Activated naive CD4-positive, alpha-beta T cell treated with anti-CD3 and anti-CD28 coated beads for 36 hours (primary cell): ENCODE measurements around the gene SPDYE2. TPM values are rescaled to one million over a fixed set of nuclear protein-coding genes. Genes with fewer than 3 reads are reported as not detected.
"Not testable (repeated sequence)": the region's sequence is repeated elsewhere in the genome, so short reads cannot be mapped to it uniquely, and the experiment has no call there.

Experiments
- CTCF ChIA-PET: fragments of 350-600 bp; sonication (Branson Sonifier 250); formaldehyde crosslinking; loops from one replicate; lab custom pipeline; 2021; ENCODE audit warnings: antibody characterized with exemption; lab: Charles Lee
- DNase-seq: peaks from one replicate; pipeline ENCODE4 v3.0.0-alpha.2; 2020
- H3K27ac Mint-ChIP-seq: one replicate; pipeline ENCODE4 v1.8.0; 2021; ENCODE audit warnings: mild to moderate bottlenecking, mixed read lengths
- H3K27me3 Mint-ChIP-seq: one replicate; pipeline ENCODE4 v1.8.0; 2021; ENCODE audit warnings: low read depth, mixed read lengths
- H3K36me3 Mint-ChIP-seq: one replicate; pipeline ENCODE4 v1.8.0; 2021; ENCODE audit warnings: low read depth, mixed read lengths
- H3K4me1 Mint-ChIP-seq: one replicate; pipeline ENCODE4 v1.8.0; 2021; ENCODE audit warnings: low read depth, mixed read lengths
- H3K4me3 Mint-ChIP-seq: one replicate; pipeline ENCODE4 v1.8.0; 2021; ENCODE audit warnings: mild to moderate bottlenecking, moderate library complexity, mixed read lengths
- H3K9me3 Mint-ChIP-seq: one replicate; pipeline ENCODE4 v1.8.0; 2021; ENCODE audit warnings: mixed read lengths
- intact Hi-C: fragments of 100-400 bp; cut with micrococcal nuclease; formaldehyde crosslinking; loops from one replicate; pipeline ENCODE4 v1.15.1; 2023
- total RNA-seq, 2 experiments: library from RNA; stranded (reverse); gene quantifications; one replicate each; pipeline ENCODE4 v1.2.3, GENCODE V29; 2021

Gene SPDYE2, protein sequence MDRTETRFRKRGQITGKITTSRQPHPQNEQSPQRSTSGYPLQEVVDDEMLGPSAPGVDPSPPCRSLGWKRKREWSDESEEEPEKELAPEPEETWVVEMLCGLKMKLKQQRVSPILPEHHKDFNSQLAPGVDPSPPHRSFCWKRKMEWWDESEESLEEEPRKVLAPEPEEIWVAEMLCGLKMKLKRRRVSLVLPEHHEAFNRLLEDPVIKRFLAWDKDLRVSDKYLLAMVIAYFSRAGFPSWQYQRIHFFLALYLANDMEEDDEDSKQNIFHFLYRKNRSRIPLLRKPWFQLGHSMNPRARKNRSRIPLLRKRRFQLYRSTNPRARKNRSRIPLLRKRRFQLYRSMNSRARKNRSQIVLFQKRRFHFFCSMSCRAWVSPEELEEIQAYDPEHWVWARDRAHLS
- total RNA-seq, result not detected

DNA sequence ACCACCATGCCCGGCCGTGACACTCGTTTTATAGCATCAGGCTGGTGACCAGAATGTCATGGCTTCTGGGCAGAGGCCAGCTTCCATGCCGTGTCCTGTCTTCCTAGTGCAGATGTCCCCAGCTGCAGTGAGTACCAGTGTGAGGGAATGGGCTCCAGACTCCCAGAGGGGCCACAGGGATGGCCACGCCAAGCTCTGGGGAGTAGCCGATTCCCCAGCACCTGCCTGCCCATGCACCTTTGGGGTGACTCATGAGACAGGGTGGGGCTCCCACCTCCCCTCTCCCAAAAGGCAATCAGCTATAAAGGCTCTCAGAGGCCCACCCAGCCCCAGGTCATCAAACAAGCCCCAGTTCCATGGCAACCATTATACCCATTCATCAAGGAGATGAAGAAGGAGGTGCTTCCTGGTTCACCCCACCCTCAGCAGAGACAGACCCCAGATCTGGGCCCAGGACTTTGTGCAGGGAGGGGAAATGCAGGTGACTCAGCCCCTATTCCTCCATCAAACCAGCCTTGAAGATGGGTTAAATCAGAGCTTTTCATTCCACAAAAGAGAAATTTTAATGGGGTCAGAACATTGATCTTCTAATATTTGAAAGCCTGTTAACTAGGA, at the start of gene SPDYE2:
SPDYE2 (plus strand) TSS at position 419 of the 615 bp plus-strand sequence. CDS start 2,030 bp downstream, outside the sequence.
- intact Hi-C loops, H3K27me3 Mint-ChIP-seq, CTCF ChIA-PET, DNase-seq, H3K4me3 Mint-ChIP-seq, H3K4me1 Mint-ChIP-seq, H3K9me3 Mint-ChIP-seq, H3K27ac Mint-ChIP-seq, H3K36me3 Mint-ChIP-seq: not testable (repeated sequence)

DNA sequence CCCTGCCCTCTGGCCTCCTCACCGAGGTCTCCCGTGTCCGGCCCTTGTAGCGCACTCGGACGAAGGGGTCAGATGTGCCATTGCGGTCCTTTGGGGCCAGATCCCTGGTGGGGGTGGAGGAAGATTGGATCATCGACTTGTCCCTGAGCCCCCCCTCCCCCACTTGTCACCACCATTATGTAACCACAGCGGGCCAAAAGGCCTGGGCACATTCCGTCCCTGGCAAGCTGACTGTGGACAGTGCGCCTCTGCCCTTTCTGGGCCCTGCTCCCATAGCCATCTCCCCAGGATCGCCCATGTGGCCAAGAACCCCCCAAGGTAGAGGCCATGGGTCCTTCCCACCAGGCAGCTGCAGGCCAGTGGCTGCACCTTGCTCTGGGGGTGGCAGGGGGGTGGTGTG, 47.9 kb upstream of the SPDYE2 start:
- intact Hi-C loops, H3K27ac Mint-ChIP-seq, DNase-seq, H3K27me3 Mint-ChIP-seq, H3K4me1 Mint-ChIP-seq, H3K9me3 Mint-ChIP-seq, H3K4me3 Mint-ChIP-seq, H3K36me3 Mint-ChIP-seq, CTCF ChIA-PET: not testable (repeated sequence)

DNA sequence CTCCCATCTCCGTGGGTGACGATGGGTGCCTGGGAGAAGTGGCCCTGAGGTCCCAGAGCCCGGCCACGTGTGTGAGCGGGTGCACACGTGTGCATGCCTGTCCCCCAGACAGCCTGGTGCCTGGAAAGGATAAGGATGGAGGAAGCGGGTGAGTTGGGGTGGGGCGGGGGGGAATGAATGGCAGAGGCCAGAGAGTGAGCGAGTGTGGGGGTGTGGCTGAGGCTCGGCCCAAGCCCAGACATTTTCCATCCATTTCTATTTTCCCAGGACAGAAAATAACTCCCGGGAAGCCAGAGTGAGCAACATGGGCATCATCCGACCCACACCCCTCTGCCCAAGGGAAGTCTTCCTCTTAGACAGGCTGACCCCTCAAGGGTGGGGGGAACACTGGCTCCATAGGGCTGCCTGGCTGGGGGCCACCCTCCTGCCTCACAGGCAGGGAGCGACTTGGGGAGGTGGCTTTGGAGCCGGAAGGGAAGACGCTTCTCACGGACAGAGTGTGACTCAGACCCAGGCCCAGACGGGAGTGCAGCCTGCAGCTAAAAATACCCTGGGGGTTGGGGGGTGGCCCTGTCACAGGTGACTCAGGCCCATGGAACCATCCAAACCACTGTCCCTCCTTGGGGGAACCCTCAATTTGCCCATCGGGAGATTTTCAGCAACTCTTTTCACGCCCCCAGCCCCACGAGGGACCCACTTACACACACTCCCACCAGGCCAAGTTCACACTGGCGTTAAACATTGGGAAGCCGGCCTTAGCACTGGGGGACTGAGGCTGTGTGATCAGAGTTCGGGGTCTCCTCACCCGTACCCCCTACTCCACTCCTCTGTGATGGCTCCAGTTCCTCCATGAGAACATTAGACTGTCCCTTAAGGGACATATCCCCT, 45.5 kb upstream of the SPDYE2 start:
- H3K9me3 Mint-ChIP-seq, H3K4me1 Mint-ChIP-seq, H3K4me3 Mint-ChIP-seq, CTCF ChIA-PET, H3K27me3 Mint-ChIP-seq, H3K27ac Mint-ChIP-seq, H3K36me3 Mint-ChIP-seq, intact Hi-C loops, DNase-seq: not testable (repeated sequence)

DNA sequence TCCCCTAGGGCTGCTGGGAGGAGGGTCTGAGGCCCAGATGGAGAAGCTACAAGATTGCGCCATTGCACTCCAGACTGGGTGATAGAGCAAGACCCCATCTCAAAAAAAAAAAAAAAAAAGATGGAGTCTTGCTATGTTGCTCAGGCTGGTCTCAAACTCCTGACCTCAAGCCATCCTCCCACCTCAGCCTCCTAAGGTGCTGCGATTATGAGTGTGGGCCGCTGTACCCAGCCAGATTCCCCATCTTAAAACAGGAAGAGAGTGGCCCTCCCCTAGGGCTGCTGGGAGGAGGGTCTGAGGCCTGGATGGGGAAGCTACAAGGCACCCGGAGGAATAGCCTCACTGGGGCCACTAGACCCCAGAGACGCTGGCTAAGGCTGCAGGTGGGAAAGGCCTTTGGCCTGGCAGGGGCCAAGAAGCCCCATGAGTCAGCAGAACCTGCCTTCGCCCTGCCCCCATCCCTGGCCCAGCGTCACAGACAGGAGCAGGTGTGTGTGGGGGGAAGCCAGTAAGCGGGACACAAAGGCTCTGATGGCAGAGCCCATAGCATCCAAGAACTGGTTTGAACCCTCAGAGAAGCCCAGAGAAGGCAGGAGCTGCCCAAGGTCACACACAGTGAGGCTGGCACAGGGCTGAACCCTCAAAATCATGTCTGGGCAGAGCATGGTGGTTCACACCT, 43.5 kb upstream of the SPDYE2 start:
- H3K4me1 Mint-ChIP-seq, CTCF ChIA-PET, DNase-seq, H3K9me3 Mint-ChIP-seq, H3K27me3 Mint-ChIP-seq, intact Hi-C loops, H3K4me3 Mint-ChIP-seq, H3K27ac Mint-ChIP-seq, H3K36me3 Mint-ChIP-seq: not testable (repeated sequence)

DNA sequence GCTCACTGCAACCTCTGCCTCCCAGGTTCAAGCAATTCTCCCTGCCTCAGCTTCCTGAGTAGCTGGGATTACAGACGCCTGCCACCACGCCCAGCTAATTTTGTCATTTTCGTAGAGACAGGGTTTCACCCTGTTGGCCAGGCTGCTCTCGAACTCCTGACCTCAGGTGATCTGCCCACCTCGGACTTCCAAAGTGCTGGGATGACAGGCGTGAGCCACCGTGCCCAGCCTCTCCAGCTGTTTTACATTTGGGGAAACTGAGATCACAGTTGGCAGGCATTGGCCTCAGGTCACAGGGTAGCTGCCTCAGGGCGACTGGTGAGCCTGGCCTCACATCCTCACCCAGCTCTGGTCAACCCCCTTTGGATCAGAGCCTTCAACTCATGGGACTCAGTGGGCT, 40.5 kb upstream of the SPDYE2 start:
- CTCF ChIA-PET, H3K27me3 Mint-ChIP-seq, H3K9me3 Mint-ChIP-seq, H3K27ac Mint-ChIP-seq, H3K36me3 Mint-ChIP-seq, H3K4me3 Mint-ChIP-seq, DNase-seq, intact Hi-C loops, H3K4me1 Mint-ChIP-seq: not testable (repeated sequence)

DNA sequence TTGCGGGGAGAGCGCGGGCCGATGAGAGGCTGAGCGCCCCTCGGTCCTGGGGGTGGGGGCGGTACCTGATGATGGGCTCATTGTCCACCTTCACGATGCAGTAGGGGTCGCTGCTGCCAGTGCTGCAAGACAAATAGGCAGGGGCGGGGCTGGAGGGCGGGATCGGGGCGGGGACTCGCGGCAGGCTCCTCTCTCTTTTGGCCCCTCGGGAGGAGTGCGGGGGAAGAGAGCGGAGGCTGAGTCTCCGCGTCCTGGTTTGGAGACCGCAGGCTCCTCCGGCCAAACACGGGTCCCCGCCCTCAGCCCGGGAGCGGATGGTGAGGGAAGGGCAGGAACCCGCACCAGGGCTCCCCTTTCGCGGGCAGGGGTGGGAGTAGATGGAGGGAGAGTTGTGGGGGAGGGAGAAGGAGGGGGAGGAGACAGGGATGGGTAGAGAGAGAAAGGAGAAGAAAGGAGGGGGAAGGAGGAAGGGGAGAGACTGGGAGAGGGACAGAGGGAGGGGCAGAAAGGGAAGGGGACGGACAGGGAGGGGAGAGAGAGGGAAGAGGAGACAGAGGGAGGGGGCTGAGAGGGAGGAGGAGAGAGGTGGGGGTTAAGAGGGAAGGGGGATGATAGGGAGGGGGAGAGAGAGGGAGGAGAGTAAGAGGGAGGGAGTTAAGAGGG, 39.0 kb upstream of the SPDYE2 start:
- CTCF ChIA-PET, H3K27ac Mint-ChIP-seq, intact Hi-C loops, DNase-seq, H3K27me3 Mint-ChIP-seq, H3K4me3 Mint-ChIP-seq, H3K9me3 Mint-ChIP-seq, H3K4me1 Mint-ChIP-seq, H3K36me3 Mint-ChIP-seq: not testable (repeated sequence)

DNA sequence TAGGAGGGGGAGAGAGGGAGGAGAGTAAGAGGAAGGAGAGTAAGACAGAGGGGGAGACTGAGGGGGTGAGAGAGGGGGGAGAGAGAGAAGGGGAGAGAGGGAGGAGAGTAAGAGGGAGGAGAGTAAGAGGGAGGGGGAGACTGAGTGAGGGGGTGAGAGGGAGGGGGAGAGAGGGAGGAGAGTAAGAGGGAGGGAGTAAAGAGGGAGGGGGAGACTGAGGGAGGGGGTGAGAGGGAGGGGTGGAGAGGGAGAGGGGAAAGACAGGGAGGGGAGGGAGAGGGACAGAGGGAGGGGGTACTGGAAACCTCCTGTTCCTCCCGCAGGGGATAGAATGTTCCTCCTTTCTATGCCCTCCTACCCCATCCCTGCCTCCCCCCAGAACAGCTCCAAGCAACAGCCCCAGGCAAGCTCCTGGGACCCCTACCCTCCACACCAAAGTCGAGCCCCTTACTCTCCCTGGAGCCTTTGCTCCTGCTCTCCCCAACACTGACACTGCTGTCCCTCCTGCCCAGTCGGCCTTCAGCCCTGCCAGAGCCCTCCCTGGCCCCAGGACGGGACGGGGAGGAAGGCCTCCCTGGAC, 38.3 kb upstream of the SPDYE2 start:
- CTCF ChIA-PET, intact Hi-C loops, H3K27me3 Mint-ChIP-seq, H3K4me1 Mint-ChIP-seq, H3K9me3 Mint-ChIP-seq, H3K4me3 Mint-ChIP-seq, H3K27ac Mint-ChIP-seq, H3K36me3 Mint-ChIP-seq, DNase-seq: not testable (repeated sequence)

DNA sequence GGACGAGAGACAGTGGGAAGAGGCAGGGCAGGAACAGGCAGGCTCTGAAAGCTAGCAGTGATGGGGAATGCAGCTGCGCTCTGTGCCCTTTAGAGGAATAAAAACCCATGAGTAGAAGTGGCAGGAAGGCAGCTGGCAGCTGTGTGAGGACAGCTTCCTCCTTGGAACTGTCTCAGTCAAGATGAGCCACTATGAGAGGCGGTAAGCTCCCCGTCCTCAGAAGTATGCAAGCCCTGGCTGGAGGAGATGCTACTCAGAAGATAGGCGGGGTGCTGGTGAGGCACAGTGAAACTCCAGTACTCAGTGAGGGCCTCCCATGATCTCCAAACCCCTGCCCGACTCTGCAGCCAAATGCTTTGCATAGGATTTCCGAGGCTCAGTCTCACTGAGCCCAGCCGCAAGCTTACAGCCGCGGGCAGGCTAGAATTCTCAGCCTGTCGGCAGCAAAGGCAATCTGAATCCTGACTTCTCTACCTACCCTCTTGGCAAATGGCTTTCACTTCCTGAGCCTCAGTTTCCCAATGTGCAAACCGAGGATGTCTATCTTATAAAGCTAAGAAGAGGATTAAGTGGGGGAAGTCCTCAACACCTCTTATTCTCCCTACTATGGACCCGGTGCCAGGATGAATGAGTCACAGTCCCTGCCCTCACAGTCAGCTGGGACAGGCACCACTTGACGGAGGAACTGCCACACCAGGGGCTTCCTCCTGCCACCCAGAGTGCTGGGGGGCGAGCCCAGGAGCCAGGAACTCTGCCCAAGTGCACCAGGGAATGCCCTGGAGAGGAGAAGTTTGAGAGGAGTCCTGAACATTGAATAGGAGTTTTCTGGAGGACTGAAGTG, 35.9 kb upstream of the SPDYE2 start:
- intact Hi-C loops, H3K9me3 Mint-ChIP-seq, H3K4me1 Mint-ChIP-seq, DNase-seq, H3K27me3 Mint-ChIP-seq, H3K4me3 Mint-ChIP-seq, H3K36me3 Mint-ChIP-seq, CTCF ChIA-PET, H3K27ac Mint-ChIP-seq: not testable (repeated sequence)

DNA sequence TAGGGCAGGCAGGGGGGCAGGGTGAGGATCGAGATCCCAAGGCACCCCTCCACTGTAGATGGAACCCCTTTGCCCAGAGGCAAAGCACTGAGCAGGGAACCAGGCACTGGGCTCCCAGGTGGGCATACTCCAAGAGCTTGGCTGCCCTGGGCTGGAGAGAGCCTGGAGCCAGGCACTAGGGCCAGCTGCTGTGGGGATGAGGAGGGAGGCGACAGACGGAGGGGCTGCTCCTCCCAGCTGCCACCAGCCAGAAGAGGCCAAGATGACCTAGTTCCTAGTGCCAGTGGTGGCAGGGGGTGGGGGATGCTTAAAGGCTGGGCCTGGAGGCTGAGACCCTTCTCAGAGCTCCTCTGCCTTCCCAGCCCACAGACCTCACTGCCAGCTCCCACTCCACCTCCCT, 35.1 kb upstream of the SPDYE2 start:
- H3K4me1 Mint-ChIP-seq, CTCF ChIA-PET, H3K27me3 Mint-ChIP-seq: not testable (repeated sequence)

DNA sequence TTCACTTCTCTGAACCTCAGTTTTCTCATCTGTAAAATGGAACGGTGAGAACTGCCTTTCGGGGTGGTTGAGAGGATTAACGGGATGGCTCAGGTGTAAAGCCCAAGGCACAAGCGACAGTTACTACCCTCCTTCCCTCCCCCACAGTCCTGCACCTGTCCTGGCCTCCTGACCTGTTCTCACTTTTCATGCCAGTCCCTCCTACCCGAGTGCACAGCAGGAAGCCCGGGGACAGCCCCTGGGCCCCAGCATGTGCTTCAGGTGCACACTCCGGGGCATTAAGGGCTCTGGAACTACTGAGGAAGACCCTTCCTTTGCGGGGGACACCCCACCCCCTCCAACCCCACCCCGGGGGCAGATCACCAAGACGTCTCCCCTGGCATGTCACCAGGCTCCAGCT, 34.1 kb upstream of the SPDYE2 start:
- H3K27ac Mint-ChIP-seq, H3K27me3 Mint-ChIP-seq, H3K9me3 Mint-ChIP-seq, H3K36me3 Mint-ChIP-seq, CTCF ChIA-PET, intact Hi-C loops, H3K4me3 Mint-ChIP-seq, DNase-seq, H3K4me1 Mint-ChIP-seq: not testable (repeated sequence)

More for the DNA sequence above, 35.1 kb upstream of the SPDYE2 start:
- H3K9me3 Mint-ChIP-seq, H3K27ac Mint-ChIP-seq, intact Hi-C loops, H3K36me3 Mint-ChIP-seq, DNase-seq, H3K4me3 Mint-ChIP-seq: not testable (repeated sequence)

DNA sequence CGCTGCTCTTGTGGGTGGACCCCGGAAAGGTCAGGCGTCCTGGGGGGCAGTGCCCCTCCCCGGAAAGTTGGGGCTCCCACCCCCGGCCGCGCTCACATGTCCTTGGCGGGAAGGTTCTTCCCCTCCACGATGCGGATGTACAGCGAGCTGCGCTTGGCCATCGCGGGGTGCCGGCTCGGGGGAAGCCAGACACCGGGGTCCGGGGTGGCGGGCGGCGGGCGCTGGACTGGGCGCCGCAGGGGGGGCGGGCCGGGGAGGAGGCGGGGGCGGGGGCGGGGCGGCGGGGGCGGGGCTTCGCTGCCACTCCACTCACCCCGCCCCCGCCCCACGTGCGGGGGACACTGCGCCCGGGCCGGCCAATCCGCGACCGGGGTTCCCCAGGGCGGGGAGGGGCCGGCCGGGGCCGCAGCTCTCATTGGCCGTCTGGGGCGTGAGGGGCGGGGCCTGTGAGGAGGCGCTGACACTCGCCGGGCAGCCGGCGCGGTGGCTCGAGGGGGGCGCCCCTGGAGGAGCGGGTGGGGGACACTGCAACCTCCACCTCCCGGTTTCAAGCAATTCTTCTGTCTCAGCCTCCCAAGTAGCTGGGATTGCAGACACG, 33.4 kb upstream of the SPDYE2 start, which contains the start of gene RASA4B:
RASA4B (minus strand) TSS at position 228 of the 598 bp plus-strand sequence; CDS start at position 161, 67 bp downstream.
- H3K4me1 Mint-ChIP-seq, H3K9me3 Mint-ChIP-seq, H3K27ac Mint-ChIP-seq, CTCF ChIA-PET, intact Hi-C loops, H3K36me3 Mint-ChIP-seq, DNase-seq, H3K27me3 Mint-ChIP-seq, H3K4me3 Mint-ChIP-seq: not testable (repeated sequence)
